Measurements from ENCODE around the gene TTC39B.

DNA sequence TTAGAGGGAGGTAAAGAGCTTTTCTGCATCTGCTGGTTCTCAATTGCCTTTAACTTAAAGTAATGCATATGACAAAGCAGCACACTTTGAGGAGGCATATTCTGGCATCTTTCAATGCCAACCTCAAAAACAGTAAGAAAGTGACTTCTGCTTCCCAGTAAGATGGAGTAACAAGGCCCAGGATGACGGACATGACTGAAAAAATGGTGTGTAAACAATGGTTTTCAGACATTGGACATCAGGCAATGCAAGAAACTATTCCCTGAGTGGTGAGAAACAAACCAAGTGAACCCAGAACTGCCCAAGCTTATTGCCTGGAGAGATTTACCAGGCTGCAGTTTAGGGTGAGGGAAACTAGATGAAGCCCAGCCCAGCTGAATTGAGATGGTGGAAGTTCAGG, 39.8 kb upstream of the TTC39B start:
- TF ChIP-seq, protein P1, sequence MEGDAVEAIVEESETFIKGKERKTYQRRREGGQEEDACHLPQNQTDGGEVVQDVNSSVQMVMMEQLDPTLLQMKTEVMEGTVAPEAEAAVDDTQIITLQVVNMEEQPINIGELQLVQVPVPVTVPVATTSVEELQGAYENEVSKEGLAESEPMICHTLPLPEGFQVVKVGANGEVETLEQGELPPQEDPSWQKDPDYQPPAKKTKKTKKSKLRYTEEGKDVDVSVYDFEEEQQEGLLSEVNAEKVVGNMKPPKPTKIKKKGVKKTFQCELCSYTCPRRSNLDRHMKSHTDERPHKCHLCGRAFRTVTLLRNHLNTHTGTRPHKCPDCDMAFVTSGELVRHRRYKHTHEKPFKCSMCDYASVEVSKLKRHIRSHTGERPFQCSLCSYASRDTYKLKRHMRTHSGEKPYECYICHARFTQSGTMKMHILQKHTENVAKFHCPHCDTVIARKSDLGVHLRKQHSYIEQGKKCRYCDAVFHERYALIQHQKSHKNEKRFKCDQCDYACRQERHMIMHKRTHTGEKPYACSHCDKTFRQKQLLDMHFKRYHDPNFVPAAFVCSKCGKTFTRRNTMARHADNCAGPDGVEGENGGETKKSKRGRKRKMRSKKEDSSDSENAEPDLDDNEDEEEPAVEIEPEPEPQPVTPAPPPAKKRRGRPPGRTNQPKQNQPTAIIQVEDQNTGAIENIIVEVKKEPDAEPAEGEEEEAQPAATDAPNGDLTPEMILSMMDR (IDR thresholded peaks at IDR 0.05; ENCODE audit: insufficient read depth, low read depth, low read length), result no peak
- TF ChIP-seq EZH2 (IDR thresholded peaks at IDR 0.05; ENCODE audit: insufficient read depth, low read length), result no peak
